Muscle layer of duodenum (tissue), 2 donors: Measurements from ENCODE around the gene SCN3A.

Source experiments
- H3K27ac ChIP-seq: one replicate; pipeline ENCODE4 v1.7.0; 2013; ENCODE audit warnings: mild to moderate bottlenecking, low read length
- H3K27me3 ChIP-seq: one replicate; pipeline ENCODE4 v1.7.0; 2013; ENCODE audit warnings: low read depth, mild to moderate bottlenecking, control low read depth, low read length
- H3K36me3 ChIP-seq, 2 donors: one replicate each; pipeline ENCODE4 v1.7.0; 2013; ENCODE audit warnings: low read length in 2 of 2, control low read depth in 1 of 2, mild to moderate bottlenecking in 1 of 2; ENCODE audit not compliant: insufficient read depth in 2 of 2, control insufficient read depth in 1 of 2
- H3K4me1 ChIP-seq, 2 donors: one replicate each; pipeline ENCODE4 v1.7.0; 2013; ENCODE audit warnings: low read length in 2 of 2, mild to moderate bottlenecking in 2 of 2, control low read depth in 1 of 2, moderate library complexity in 1 of 2; ENCODE audit not compliant: insufficient read depth in 2 of 2, control insufficient read depth in 1 of 2
- H3K4me3 ChIP-seq, 2 donors: one replicate each; pipeline ENCODE4 v1.7.0; 2013; ENCODE audit warnings: low read length in 2 of 2, low read depth in 1 of 2, mild to moderate bottlenecking in 1 of 2
- H3K9me3 ChIP-seq, 2 donors: one replicate each; pipeline ENCODE4 v1.7.0; 2013; ENCODE audit warnings: low read length in 2 of 2, control low read depth in 1 of 2, mild to moderate bottlenecking in 1 of 2; ENCODE audit not compliant: control insufficient read depth in 1 of 2
- donor health status: healthy.

The SCN3A gene

DNA sequence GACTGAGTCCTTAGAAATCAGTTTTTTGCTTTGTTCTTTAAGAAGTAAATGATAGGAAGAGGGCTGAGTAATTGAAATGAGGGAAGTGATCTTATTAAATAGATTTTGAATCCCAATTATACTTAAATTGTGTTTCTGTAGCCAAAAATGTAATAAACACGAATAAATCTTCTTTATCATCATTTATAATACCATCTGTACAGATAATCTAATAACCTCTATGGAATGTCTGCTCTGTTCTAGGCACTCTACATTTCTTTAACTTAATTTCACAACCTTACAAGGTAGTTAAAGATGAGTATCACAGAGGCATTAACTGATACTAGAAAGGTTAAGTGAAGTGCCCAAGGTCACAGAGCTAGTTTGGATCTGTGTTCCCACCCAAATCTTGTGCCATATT is 21.1 kb upstream of the SCN3A start:
- H3K36me3 ChIP-seq, result no peaks in the 10 kb centered on the region
- no peaks in the 10 kb centered on the region for H3K27me3 ChIP-seq
- H3K4me1 ChIP-seq, result no peaks in the 10 kb centered on the region
- H3K27ac ChIP-seq, result no peak overlapping the region
- H3K9me3 ChIP-seq, result no peaks in the 10 kb centered on the region
- H3K4me3 ChIP-seq, result no peak overlapping the region

DNA sequence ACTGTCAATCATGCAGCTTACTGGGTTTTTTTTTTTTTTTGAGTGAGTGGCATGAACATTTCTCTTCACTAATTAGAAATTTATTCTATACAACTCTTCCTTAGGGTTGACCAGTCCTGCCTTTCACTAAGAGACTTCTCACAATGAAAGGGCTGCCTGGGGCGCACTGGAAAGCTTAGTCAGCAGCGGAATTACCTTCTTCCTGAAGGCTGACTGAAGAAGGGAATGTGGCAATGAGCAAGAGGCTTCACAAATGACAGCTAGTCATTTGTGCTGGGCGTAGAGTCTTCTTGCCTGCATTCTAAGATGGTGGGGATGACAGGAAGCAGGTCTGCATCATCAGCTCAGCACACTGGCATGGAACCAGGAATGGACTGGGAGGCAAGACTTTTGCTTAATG is 15.6 kb upstream of the SCN3A start:
- no peak overlapping the region for H3K4me3 ChIP-seq
- H3K36me3 ChIP-seq, result no peaks in the 10 kb centered on the region
- H3K9me3 ChIP-seq, result no peaks in the 10 kb centered on the region
- no peaks in the 10 kb centered on the region for H3K27me3 ChIP-seq
- no peak overlapping the region for H3K27ac ChIP-seq
- H3K4me1 ChIP-seq, result no peaks in the 10 kb centered on the region

DNA sequence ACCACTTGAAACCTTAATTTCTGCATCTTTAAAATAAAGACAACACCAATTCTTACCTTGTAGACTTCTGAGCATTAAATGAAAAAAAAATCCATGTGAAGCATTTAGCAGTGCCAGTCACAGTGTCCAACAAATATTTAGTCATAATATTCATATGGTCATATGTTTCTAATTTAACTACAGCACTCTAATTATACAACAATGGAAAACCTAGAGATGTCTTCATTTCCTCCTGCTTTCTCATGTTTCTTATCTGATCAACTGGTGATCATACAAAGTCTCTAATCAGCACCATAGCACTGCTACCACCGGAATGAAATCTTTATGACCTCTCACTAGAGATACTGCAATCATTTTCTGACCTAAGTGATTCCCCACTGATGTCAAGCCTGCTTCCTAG is 10.2 kb upstream of the SCN3A start:
- Histone ChIP-seq H3K4me1 (no peaks in the 10 kb centered on the region), H3K27me3 (no peaks in the 10 kb centered on the region)

DNA sequence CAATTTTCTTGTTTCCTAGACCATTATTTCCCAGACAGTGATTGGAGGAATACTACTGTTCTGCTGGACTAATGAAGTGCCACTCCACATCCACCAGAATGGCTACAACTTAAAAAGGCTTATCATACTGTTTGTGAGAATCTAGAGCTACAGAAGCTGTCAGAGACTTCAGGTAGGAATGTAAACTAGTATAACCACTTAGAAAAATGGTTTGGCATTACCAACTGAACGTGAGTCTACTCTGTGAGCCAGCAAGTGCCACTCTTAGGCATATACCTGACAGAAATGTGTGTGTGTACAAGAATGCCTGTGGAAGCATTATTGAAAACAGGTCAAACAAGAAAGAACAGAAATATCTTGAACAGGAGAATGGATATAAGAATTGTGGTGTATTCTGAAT is 4.2 kb upstream of the SCN3A start:
- Histone ChIP-seq H3K9me3 (no peaks in the 10 kb centered on the region), H3K36me3 (no peaks in the 10 kb centered on the region), H3K4me3 (no peak overlapping the region), H3K27ac (no peak overlapping the region), H3K27me3 (no peaks in the 10 kb centered on the region), H3K4me1 (no peaks in the 10 kb centered on the region)

More for the DNA sequence above, 10.2 kb upstream of the SCN3A start:
- H3K27ac ChIP-seq, result no peak overlapping the region
- no peaks in the 10 kb centered on the region for H3K36me3 ChIP-seq
- H3K4me3 ChIP-seq, result no peak overlapping the region
- no peaks in the 10 kb centered on the region for H3K9me3 ChIP-seq

DNA sequence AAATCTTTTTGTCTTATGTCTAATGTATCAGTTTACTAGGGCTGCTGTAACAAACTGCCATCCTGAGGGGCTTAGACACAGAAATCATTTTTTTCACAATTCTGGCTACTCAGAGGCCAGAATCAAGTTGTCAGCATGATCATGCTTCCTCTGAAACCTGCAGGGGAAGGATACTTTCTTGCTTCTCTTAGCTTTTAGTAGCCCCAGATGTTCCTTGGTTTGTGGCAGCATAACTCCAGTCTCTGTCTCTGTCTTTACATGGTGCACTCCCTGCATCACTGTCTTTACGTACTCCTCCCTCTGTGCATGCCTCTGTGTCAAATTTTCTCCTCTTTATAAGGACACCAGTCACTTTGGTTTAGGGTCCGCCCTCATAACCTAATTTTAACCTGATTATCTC is 2.0 kb upstream of the SCN3A start:
- no peaks in the 10 kb centered on the region for H3K9me3 ChIP-seq
- no peaks in the 10 kb centered on the region for H3K27me3 ChIP-seq
- no peaks in the 10 kb centered on the region for H3K36me3 ChIP-seq
- H3K27ac ChIP-seq, result no peak overlapping the region
- H3K4me1 ChIP-seq, result no peaks in the 10 kb centered on the region
- no peak overlapping the region for H3K4me3 ChIP-seq

DNA sequence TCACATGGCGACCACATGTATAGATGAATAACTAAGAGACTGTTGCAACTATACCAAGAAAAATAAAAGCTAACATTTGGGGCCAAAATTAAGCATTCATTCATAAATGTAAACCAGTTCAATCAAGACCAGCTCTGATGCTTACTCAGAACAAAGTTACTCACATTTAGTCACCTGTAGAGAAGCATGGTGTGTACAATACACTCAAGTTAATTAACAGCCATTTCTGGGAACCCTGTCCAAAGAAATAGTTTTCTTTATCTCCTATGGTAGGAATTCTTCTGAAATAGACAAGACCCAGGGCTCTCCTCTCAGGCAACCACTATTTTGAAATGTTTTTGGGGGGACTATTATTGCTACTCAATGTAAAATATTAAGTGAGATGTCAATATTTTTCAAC is 1.6 kb downstream of the SCN3A start:
- no peak overlapping the region for H3K27ac ChIP-seq
- no peak overlapping the region for H3K4me3 ChIP-seq
- H3K4me1 ChIP-seq, result no peaks in the 10 kb centered on the region
- no peaks in the 10 kb centered on the region for H3K9me3 ChIP-seq
- no peaks in the 10 kb centered on the region for H3K27me3 ChIP-seq
- no peaks in the 10 kb centered on the region for H3K36me3 ChIP-seq

DNA sequence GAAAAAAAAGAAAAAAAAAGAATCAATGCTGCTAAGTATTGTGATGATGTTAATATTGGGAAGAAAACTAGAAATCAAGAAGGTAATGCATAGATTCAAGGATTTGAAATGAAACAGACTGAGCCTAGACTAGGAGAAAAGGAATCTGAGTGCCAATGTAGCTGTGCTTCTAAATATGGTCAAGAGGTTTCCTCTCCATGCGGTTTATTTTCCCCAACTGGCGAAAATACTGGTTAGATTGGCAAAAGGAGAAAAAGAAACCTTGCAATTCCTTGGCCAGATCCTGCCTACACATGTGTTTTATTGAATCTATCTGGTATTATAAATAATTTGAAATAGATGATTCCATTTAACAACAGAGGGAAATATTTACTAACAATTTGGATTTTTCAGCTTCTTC is 5.7 kb downstream of the SCN3A start:
- H3K27me3 ChIP-seq, result no peaks in the 10 kb centered on the region
- no peak overlapping the region for H3K4me3 ChIP-seq
- H3K4me1 ChIP-seq, result no peaks in the 10 kb centered on the region
- H3K36me3 ChIP-seq, result no peaks in the 10 kb centered on the region
- H3K27ac ChIP-seq, result no peak overlapping the region
- H3K9me3 ChIP-seq, result no peaks in the 10 kb centered on the region

DNA sequence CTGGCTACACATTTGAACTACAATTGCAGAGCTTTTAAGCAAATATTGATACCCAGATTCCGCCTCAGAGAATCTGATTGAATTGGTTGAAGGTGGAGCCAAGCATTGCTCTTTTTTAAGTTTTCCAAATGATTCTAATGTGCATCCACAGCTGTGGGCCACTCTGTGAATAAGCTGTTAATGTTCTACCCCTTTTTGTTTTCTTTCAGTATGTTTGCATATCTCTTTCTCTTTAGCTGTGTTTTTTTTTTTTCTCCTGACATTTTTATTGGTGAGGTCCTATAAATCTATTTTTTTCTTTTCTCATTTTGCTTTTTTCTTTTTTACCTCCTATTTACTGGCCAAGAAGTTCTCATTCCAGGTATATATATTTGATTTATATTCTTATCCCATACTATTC is 6.5 kb downstream of the SCN3A start:
- Histone ChIP-seq H3K27me3 (no peaks in the 10 kb centered on the region), H3K27ac (no peak overlapping the region), H3K9me3 (no peaks in the 10 kb centered on the region), H3K36me3 (no peaks in the 10 kb centered on the region), H3K4me3 (no peak overlapping the region), H3K4me1 (no peaks in the 10 kb centered on the region)

DNA sequence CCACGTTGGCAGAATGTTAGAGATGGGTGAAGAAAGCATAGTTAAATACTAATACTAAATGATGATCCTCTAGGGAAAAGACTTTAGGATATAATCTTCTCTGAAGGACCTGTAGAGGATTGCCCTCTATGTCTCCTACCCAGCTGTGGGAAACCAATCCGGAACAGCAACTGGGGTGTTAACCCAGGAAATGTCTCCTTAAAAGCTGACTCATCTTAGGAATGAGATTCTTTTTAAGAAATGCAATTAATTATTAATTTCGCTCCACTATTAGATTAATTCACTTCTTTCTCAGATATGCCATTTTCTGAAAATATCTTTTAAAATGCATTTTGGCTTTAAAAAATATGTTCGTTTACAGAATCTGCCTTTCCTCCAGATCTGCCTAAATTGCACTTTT is 7.4 kb downstream of the SCN3A start:
- H3K27me3 ChIP-seq, result no peaks in the 10 kb centered on the region
- H3K27ac ChIP-seq, result no peak overlapping the region
- no peaks in the 10 kb centered on the region for H3K4me1 ChIP-seq
- H3K36me3 ChIP-seq, result no peaks in the 10 kb centered on the region
- no peak overlapping the region for H3K4me3 ChIP-seq
- no peaks in the 10 kb centered on the region for H3K9me3 ChIP-seq

DNA sequence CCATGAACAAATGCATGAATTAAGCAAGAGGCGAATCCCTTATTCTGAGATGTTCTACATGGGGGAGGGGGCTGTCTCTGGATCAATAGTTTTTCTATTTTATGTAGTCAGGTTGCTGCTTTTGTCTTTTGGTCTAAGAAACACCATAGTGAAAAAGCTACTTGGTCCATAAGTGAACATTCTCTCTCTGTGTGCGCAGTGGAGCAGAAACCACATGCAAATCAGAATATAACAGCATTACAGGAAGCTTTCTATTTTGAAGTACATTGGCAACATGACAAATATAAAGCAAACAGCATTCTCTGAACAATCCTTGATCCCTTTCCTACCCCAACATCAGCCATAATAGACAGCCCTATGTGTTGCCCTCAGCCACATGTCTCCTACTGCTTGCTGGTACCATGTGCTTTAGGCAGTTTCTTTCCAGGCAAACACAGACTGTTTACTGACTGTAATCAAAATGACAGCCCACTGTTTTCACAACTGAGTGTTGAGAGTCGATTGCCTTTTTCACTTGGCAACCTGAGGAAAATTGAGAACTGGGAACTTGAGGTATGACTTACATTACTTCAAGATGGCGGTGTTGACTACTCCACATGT is 10.6 kb downstream of the SCN3A start:
- H3K27me3 ChIP-seq, result no peaks in the 10 kb centered on the region
- no peaks in the 10 kb centered on the region for H3K36me3 ChIP-seq
- H3K27ac ChIP-seq, result no peak overlapping the region
- no peaks in the 10 kb centered on the region for H3K4me1 ChIP-seq
- H3K4me3 ChIP-seq, result no peak overlapping the region
- no peaks in the 10 kb centered on the region for H3K9me3 ChIP-seq

DNA sequence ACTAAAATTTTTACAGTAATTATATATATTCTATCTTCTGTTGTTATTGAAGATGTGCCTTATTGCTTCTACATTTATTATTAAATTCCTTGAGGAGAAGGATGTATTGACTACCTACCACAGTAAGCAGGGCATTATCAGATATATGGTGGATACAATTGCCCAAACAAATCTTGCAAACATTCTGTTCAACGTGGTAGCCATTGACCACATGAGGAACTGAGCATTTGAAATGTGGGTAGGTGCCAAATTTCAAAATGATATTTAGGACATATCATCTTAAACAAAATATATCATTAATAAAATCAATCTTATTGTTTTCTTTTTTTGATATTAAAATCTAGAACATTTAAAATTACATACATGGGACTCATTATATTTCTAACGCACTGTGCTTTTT is 11.1 kb downstream of the SCN3A start:
- Histone ChIP-seq H3K9me3 (no peaks in the 10 kb centered on the region), H3K4me3 (no peak overlapping the region), H3K4me1 (no peaks in the 10 kb centered on the region), H3K27ac (no peak overlapping the region), H3K36me3 (no peaks in the 10 kb centered on the region), H3K27me3 (no peaks in the 10 kb centered on the region)

DNA sequence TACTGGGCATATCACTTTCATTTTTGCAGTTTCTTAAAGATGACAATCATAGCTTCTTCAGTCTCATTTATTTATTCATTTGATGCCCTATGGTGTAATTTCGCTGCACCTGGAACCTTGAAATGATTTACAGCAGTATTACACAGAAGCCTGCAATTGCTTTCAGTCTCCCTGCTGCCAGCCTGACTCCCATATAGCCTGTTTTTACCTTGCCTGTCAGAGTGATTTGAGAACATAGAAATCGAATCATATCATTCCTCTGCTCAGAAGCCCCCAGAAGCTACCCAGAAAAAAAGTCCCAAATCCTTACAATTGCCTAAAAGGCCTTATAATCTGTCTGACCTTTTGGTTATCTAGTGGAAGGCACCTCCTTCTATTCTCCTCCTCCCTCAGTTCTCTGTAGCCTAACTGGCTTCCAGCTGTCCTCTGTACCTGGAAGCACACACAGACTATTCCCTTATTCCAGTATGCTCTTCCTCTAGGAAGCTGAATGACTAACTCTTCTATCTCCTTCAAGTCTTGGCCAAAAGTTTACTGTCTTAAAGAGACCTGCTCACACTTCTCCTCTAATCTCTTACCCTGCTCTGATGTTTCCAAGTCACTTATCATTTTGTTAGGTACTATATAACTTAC is 12.6 kb downstream of the SCN3A start:
- Histone ChIP-seq H3K4me3 (no peak overlapping the region), H3K36me3 (no peaks in the 10 kb centered on the region), H3K27me3 (no peaks in the 10 kb centered on the region)

More for the DNA sequence above, 12.6 kb downstream of the SCN3A start:
- Histone ChIP-seq H3K27ac (no peak overlapping the region), H3K9me3 (no peaks in the 10 kb centered on the region), H3K4me1 (no peaks in the 10 kb centered on the region)
